GM13976 (cell line): Measurements from ENCODE around the gene FILIP1.

Source experiments
- DNase-seq: peaks from one replicate; pipeline ENCODE4 v3.0.0; 2012; ENCODE audit warnings: low spot score
- CTCF ChIP-seq: IDR thresholded peaks from 2 replicates; pipeline ENCODE4 v1.5.1; 2012; ENCODE audit warnings: borderline replicate concordance, mild to moderate bottlenecking; ENCODE audit not compliant: insufficient read depth; ENCODE audit errors: extremely low read depth, missing control alignments, control extremely low read depth
- in situ Hi-C: fragments of 300-500 bp; cut with MboI; formaldehyde crosslinking; loops from one replicate; pipeline ENCODE4 v1.12.0; 2022; ENCODE audit warnings: low sequenced_read_pairs, mixed read lengths, inconsistent platforms; ENCODE audit not compliant: unreplicated experiment

Gene FILIP1

GRCh38 chr6:75275067-75275466, 218.5 kb downstream of the FILIP1 start:
- TF ChIP-seq CTCF, result no peak
- DNase-seq, result no peak
- in situ Hi-C loops, result no loop called here

- no peak for TF ChIP-seq CTCF
- in situ Hi-C loops, result no loop called here
These were observed 220.6 kb downstream of the FILIP1 start for GRCh38 chr6:75273009-75273408.

GRCh38 chr6:75272145-75272840, 221.3 kb downstream of the FILIP1 start:
- in situ Hi-C loops, result no loop called here

More at GRCh38 chr6:75273009-75273408, 220.6 kb downstream of the FILIP1 start:
- DNase-seq, result no peak

GRCh38 chr6:75268988-75269354, 224.6 kb downstream of the FILIP1 start:
- in situ Hi-C loops, result no loop called here
- no peak for TF ChIP-seq CTCF

More at GRCh38 chr6:75272145-75272840, 221.3 kb downstream of the FILIP1 start:
- no peak for TF ChIP-seq CTCF
- no peak for DNase-seq

GRCh38 chr6:75268121-75268987, 225.2 kb downstream of the FILIP1 start:
- no peak for DNase-seq
- in situ Hi-C loops, result no loop called here
- no peak for TF ChIP-seq CTCF

More at GRCh38 chr6:75268988-75269354, 224.6 kb downstream of the FILIP1 start:
- DNase-seq, result no peak

- in situ Hi-C loops, result no loop called here
- TF ChIP-seq CTCF, result no peak
- no peak for DNase-seq
These were observed 226.1 kb downstream of the FILIP1 start for GRCh38 chr6:75267461-75267860.
